ENCODE data around the gene PPP3CB.

GRCh38 chr10:73493781-73494180 is 2.0 kb downstream of the PPP3CB start:
- TF ChIP-seq CTCF (IDR thresholded peaks at IDR 0.05; ENCODE audit: low read depth, low read length) (no peak), POLR2A (IDR thresholded peaks at IDR 0.05; ENCODE audit: extremely low read depth, insufficient read length) (no peak), MAX (IDR thresholded peaks at IDR 0.05; ENCODE audit: low read depth, low read length) (no peak), MYC (IDR thresholded peaks at IDR 0.05; ENCODE audit: low read depth, low read length) (no peak)
